Uterus (tissue), 2 donors: ENCODE measurements around the gene ZNF549.
"Not testable (repeated sequence)": the region's sequence is repeated elsewhere in the genome, so short reads cannot be mapped to it uniquely, and the experiment has no call there.

Experiments
- CTCF ChIP-seq, 4 experiments: fragments of 200-600 bp in 2 of 4; fragments of 450-650 bp in 2 of 4; sonication (generic) in 2 of 4; IDR thresholded peaks; one replicate each; pipeline ENCODE4 v1.5.1; 2016 to 2019; ENCODE audit warnings: antibody characterized with exemption in 4 of 4, mild to moderate bottlenecking in 2 of 4, moderate library complexity in 1 of 4
- POLR2A ChIP-seq, 2 donors: fragments of 450-650 bp; IDR thresholded peaks; one replicate each; pipeline ENCODE4 v1.6.1; 2016; ENCODE audit warnings: antibody characterized with exemption in 2 of 2, mild to moderate bottlenecking in 1 of 2, moderate library complexity in 1 of 2

GRCh38 chr19:57499680-57500395, 27.3 kb upstream of the ZNF549 start, which contains the start of gene ZNF773:
- peak in 1 of 2 donors; percentile 53 for TF ChIP-seq POLR2A (IDR thresholded peaks at IDR 0.05)
- TF ChIP-seq CTCF (IDR thresholded peaks at IDR 0.05), result not testable (repeated sequence)
